ENCODE data around the gene MYLK2.

Gene MYLK2

DNA sequence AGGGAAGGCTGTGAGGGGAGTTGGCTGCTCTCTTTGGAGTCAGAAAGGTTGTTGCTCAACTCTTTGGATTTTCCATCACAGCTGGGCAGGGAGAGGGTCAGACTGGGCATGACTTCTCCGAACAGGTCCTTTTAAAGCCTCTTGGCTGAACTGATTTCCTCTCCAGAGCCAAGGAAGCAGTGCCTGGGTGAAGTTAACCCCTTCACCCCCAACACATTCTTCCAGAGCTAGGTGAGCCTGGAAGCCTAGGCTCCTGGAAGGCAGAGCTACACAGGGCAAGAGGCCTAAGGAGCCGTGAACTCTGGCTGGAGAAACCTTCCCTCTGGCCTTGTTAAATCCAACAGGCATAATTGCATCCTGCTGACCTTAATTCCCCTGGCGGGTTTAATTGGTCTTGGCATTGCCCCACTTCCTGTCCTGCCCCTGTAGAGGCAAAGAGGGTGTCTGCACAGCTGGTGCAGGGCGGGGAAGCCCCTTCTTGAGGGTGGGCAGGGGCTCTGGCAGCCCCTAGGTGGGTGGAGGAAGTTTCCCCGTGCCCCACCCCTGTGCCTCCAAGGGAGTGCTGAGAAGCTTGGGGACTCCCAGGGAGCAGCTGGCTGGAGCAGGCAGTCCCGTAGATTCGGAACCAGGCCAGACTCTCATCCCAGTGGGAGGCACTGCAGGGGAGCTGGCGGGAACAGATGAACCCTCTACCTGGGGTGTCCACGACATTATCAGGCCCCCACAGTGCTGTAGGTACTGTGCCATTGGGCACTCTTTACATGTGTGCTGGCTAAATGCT, 3.6 kb upstream of the MYLK2 start:
- FAIRE-seq: no peak
- TF ChIP-seq POU2F2 (IDR thresholded peaks at IDR 0.05; ENCODE audit: low read depth, low read length) (no peak), POLR2AphosphoS5 (IDR thresholded peaks at IDR 0.05; ENCODE audit: low read depth, low read length) (no peak), PAX5 (IDR thresholded peaks at IDR 0.05; ENCODE audit: insufficient read depth, low read length, severe bottlenecking) (no peak), POLR2A (IDR thresholded peaks at IDR 0.05; ENCODE audit: low read depth, low read length) (no peak), SPI1 (IDR thresholded peaks at IDR 0.05; ENCODE audit: low read depth, low read length) (no peak), TAF1 (IDR thresholded peaks at IDR 0.05; ENCODE audit: low read depth, low read length) (no peak)
- no peak for DNase-seq (ENCODE audit: insufficient read length, low spot score)

DNA sequence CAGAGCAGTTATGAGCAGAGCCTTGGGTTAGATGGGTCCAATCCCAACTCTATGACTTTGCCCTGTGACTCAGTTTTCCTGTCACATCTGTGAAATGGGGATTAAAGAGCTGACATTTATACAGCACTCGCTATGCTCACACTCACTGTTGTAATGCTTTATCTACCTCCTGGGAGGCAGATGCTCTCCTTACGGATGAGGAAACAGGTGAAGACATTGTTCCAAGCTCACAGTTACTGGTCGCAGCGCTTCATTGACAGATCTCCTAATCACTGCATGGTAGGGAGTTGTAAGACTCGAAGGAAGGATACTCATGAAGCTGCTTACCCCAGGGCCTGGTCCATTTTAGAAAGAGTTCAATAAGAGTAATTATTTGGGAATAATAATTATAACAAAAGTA, 2.9 kb upstream of the MYLK2 start:
- no peak for TF ChIP-seq TAF1 (IDR thresholded peaks at IDR 0.05; ENCODE audit: low read depth, low read length)
- TF ChIP-seq SPI1 (IDR thresholded peaks at IDR 0.05; ENCODE audit: low read depth, low read length): no peak
- no peak for TF ChIP-seq POLR2AphosphoS5 (IDR thresholded peaks at IDR 0.05; ENCODE audit: low read depth, low read length)
- no peak for TF ChIP-seq POLR2A (IDR thresholded peaks at IDR 0.05; ENCODE audit: low read depth, low read length)
- no peak for TF ChIP-seq PAX5 (IDR thresholded peaks at IDR 0.05; ENCODE audit: insufficient read depth, low read length, severe bottlenecking)
- no peak for TF ChIP-seq POU2F2 (IDR thresholded peaks at IDR 0.05; ENCODE audit: low read depth, low read length)
- no peak for FAIRE-seq
- no peak for DNase-seq (ENCODE audit: insufficient read length, low spot score)

DNA sequence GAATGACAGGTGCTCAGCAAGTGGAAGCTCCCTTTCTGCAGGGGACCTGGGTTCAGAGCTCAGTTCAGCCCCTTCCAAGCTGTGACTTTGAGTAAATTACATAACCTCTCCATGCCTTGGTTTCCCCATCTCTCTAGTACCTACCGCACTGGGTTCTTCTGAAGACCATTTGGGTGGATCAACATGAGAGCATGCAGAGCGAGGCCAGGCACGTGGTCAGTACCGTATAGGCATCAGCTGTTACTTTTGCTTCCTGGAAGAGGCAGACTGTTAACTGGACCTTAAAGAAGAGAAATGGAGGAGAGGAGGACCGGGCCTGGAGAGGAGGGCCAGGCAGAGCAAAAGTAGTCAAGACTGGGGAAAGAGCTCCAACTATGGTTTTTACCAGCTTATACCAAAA, 1.7 kb upstream of the MYLK2 start:
- no peak for FAIRE-seq
- DNase-seq (ENCODE audit: insufficient read length, low spot score): no peak
- TF ChIP-seq POLR2AphosphoS5 (IDR thresholded peaks at IDR 0.05; ENCODE audit: low read depth, low read length): no peak
- no peak for TF ChIP-seq SPI1 (IDR thresholded peaks at IDR 0.05; ENCODE audit: low read depth, low read length)
- no peak for TF ChIP-seq POLR2A (IDR thresholded peaks at IDR 0.05; ENCODE audit: low read depth, low read length)
- no peak for TF ChIP-seq PAX5 (IDR thresholded peaks at IDR 0.05; ENCODE audit: insufficient read depth, low read length, severe bottlenecking)
- TF ChIP-seq POU2F2 (IDR thresholded peaks at IDR 0.05; ENCODE audit: low read depth, low read length): no peak
- TF ChIP-seq TAF1 (IDR thresholded peaks at IDR 0.05; ENCODE audit: low read depth, low read length): no peak

DNA sequence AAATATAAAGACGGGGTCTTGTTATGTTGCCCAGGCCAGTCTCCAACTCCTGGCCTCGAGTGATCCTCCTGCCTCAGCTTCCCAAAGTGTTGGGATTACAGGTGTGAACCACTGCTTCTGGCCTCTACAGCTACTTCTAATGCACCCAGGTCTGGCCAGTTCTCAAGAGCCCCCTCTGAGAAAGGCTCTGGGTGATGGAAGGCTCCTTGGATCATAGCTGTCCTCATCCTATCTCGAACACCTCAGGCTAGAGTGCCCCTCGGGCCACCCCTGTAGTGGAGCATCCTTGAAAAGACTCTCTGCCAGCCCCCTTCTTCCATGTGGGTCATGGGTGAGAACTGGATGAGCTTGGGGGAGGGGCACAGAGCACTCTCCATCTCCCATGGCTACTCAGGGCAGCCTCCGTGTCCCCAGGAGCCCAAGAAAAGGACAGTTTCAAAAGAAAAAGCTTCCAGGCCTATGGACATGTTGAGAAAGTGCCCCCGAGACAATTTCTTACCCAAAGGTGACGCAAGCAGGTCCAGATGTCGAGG, 714 bp upstream of the MYLK2 start:
- TF ChIP-seq SPI1 (IDR thresholded peaks at IDR 0.05; ENCODE audit: low read depth, low read length) (no peak), TAF1 (IDR thresholded peaks at IDR 0.05; ENCODE audit: low read depth, low read length) (no peak), POLR2AphosphoS5 (IDR thresholded peaks at IDR 0.05; ENCODE audit: low read depth, low read length) (no peak), PAX5 (IDR thresholded peaks at IDR 0.05; ENCODE audit: insufficient read depth, low read length, severe bottlenecking) (no peak), POLR2A (IDR thresholded peaks at IDR 0.05; ENCODE audit: low read depth, low read length) (no peak), POU2F2 (IDR thresholded peaks at IDR 0.05; ENCODE audit: low read depth, low read length) (no peak)
- no peak for DNase-seq (ENCODE audit: insufficient read length, low spot score)
- FAIRE-seq: no peak

DNA sequence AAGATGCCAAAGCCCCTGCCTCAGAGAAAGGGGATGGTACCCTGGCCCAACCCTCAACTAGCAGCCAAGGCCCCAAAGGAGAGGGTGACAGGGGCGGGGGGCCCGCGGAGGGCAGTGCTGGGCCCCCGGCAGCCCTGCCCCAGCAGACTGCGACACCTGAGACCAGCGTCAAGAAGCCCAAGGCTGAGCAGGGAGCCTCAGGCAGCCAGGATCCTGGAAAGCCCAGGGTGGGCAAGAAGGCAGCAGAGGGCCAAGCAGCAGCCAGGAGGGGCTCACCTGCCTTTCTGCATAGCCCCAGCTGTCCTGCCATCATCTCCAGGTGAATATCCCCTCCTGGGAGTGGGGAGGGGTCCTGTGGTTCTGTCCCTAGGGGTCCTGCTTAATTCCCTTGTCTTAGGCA, 1.1 kb downstream of the MYLK2 start:
- FAIRE-seq: no peak
- no peak for DNase-seq (ENCODE audit: insufficient read length, low spot score)
- no peak for TF ChIP-seq POU2F2 (IDR thresholded peaks at IDR 0.05; ENCODE audit: low read depth, low read length)
- TF ChIP-seq SPI1 (IDR thresholded peaks at IDR 0.05; ENCODE audit: low read depth, low read length): no peak
- TF ChIP-seq POLR2A (IDR thresholded peaks at IDR 0.05; ENCODE audit: low read depth, low read length): no peak
- TF ChIP-seq PAX5 (IDR thresholded peaks at IDR 0.05; ENCODE audit: insufficient read depth, low read length, severe bottlenecking): no peak

DNA sequence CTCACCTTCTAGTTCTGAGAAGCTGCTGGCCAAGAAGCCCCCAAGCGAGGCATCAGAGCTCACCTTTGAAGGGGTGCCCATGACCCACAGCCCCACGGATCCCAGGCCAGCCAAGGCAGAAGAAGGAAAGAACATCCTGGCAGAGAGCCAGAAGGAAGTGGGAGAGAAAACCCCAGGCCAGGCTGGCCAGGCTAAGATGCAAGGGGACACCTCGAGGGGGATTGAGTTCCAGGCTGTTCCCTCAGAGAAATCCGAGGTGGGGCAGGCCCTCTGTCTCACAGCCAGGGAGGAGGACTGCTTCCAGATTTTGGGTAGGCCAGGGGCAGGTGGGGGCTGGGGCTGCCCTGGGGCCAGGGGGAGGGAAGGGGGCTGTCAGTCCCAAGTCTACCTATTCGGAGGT, 2.3 kb downstream of the MYLK2 start:
- FAIRE-seq (no peak), DNase-seq (ENCODE audit: insufficient read length, low spot score) (no peak)
- TF ChIP-seq SPI1 (IDR thresholded peaks at IDR 0.05; ENCODE audit: low read depth, low read length) (no peak), POLR2AphosphoS5 (IDR thresholded peaks at IDR 0.05; ENCODE audit: low read depth, low read length) (no peak), POU2F2 (IDR thresholded peaks at IDR 0.05; ENCODE audit: low read depth, low read length) (no peak), PAX5 (IDR thresholded peaks at IDR 0.05; ENCODE audit: insufficient read depth, low read length, severe bottlenecking) (no peak), POLR2A (IDR thresholded peaks at IDR 0.05; ENCODE audit: low read depth, low read length) (no peak), TAF1 (IDR thresholded peaks at IDR 0.05; ENCODE audit: low read depth, low read length) (no peak)

DNA sequence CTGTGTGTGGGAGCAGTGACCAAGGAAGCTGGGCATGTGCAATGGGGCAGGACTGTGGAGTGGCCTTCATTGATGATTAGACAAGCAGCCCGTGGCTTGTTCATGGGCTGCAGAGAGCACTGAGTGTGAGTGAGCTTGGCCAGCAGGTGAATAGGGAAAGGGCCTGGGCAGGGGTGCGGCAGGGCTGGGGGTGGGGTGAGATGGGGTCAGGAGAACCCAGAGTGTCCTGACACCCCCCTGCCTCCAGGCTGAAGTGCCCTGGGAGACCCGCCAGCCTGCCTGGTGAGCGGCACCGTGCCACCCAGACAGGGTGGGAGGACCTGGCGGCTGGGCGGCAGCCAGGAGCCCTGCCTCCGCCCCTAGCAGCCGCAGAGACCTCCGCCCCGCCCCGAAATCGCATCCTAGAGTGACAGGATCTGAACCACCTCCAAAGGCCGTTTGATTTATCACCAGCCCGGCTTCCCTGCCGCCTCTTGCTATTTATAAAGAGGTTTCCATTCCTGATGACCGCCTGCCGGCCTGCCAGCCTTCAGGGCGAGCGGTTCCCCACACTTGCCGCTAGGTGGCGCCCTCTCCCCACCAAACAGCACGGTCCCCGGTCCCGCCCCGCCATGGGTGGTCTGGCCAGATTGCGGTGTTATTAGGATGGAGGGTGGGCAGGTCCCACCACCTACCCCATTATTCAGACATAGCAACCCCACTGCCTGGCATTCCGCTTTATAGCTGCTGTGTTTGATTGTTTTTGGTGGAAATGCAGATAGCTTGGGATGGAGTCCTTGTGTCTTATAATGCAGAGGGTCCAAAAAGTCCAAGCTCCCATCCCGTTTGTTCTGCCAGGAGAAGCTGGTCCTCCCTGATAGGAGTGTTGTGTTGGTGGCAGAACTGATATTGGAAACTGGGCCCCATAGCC, 3.5 kb downstream of the MYLK2 start:
- DNase-seq (ENCODE audit: insufficient read length, low spot score) (peak; percentile 93), FAIRE-seq (peak; percentile 89)
- TF ChIP-seq PAX5 (IDR thresholded peaks at IDR 0.05; ENCODE audit: insufficient read depth, low read length, severe bottlenecking) (no peak), POLR2A (IDR thresholded peaks at IDR 0.05; ENCODE audit: low read depth, low read length) (no peak), POU2F2 (IDR thresholded peaks at IDR 0.05; ENCODE audit: low read depth, low read length) (no peak), SPI1 (IDR thresholded peaks at IDR 0.05; ENCODE audit: low read depth, low read length) (no peak), TAF1 (IDR thresholded peaks at IDR 0.05; ENCODE audit: low read depth, low read length) (no peak), POLR2AphosphoS5 (IDR thresholded peaks at IDR 0.05; ENCODE audit: low read depth, low read length) (no peak)

DNA sequence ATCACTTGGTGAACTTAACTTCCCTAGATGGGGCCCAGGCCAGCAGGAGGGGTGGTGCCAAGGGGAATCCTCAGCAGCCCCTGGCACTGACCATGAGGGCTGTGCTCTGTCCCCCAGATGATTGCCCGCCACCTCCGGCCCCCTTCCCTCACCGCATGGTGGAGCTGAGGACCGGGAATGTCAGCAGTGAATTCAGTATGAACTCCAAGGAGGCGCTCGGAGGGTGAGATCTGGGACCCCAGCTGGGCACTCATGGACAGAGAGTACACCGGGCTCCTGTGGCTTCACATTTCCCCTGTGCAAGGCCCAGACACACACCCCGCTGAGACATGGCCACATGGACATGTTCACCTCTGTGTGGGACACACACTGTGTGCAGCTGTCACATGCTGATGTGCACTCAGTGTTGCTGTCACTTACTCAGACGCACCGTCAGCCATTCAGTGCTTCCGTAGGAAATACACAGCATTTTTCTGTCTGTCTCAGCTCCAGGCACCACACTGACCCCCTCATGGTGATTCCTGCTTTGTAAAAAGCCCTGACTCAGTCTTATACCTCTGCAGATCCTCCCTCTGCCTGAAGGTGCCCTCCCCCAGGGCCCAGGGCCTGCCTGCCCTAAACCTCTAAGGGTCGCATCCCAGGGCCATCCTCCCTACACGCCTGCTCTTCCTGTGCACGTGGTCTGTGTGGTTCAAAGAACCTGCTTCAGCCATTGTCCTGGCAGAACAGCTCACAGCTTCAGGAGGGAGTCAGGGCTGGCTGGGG, 4.4 kb downstream of the MYLK2 start:
- DNase-seq (ENCODE audit: insufficient read length, low spot score) (no peak), FAIRE-seq (no peak)
- no peak for TF ChIP-seq TAF1 (IDR thresholded peaks at IDR 0.05; ENCODE audit: low read depth, low read length)
- TF ChIP-seq SPI1 (IDR thresholded peaks at IDR 0.05; ENCODE audit: low read depth, low read length): no peak
- TF ChIP-seq PAX5 (IDR thresholded peaks at IDR 0.05; ENCODE audit: insufficient read depth, low read length, severe bottlenecking): no peak
- no peak for TF ChIP-seq POLR2A (IDR thresholded peaks at IDR 0.05; ENCODE audit: low read depth, low read length)
- no peak for TF ChIP-seq POLR2AphosphoS5 (IDR thresholded peaks at IDR 0.05; ENCODE audit: low read depth, low read length)
- TF ChIP-seq POU2F2 (IDR thresholded peaks at IDR 0.05; ENCODE audit: low read depth, low read length): no peak
